Dedifferentiated amniotic fluid mesenchymal stem cell (primary cell): Measurements from ENCODE around the gene SSR4.
A peak's percentile ranks its signal among the peaks of the same experiment; 100 is the strongest.
"Not testable (repeated sequence)": the region's sequence is repeated elsewhere in the genome, so short reads cannot be mapped to it uniquely, and the experiment has no call there.

Experiments used
- DNase-seq: peaks from one replicate; pipeline ENCODE4 v3.0.0-alpha.2; 2016; ENCODE audit errors: extremely low spot score

SSR4 gene

DNA sequence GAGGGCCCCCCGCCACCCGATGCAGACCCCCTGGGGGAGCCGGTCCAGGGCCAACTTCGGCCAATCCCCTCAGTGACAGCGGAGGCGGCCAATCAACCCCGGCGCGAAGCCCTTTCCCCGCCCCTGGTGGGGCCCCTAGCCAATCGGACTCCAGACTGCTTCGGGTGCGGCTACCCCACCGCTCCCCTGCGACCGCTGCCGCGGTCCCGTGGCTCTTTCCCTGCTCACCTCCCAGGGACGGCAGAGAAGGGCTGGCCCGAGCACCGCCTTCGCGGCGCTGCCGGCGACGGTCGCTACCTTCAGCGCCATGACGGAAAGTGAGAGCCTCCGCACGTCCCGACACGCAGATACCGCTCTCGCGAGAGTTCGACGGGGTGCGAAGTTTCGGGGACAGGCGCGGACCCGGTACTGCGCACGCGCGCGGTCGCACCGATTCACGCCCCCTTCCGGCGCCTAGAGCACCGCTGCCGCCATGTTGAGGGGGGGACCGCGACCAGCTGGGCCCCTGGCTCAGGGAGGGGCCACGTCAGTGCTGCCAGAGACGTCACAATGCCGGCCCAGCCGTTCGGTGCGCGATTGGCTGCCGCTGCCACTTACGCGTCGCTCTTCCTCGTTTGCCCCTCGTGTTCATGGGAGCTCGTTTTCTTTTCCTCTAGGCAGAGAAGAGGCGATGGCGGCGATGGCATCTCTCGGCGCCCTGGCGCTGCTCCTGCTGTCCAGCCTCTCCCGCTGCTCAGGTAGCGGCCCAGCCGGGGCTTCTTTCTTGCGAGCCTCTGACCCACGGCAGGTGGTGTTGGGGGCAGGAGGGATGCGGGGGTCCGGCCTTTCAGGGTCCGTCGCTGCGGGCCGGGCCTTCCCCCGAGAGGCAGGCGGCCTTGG lies at the start of gene SSR4, which contains the start of gene IDH3G:
Gene SSR4, plus strand, starts transcription at position 651 of the 879 bp plus-strand sequence. Its CDS starts 20 bp downstream, at position 671.
Gene IDH3G, minus strand, starts transcription at position 358 of the 879 bp plus-strand sequence. Its CDS starts 49 bp downstream, at position 309.
- DNase-seq, result peak; percentile 88

DNA sequence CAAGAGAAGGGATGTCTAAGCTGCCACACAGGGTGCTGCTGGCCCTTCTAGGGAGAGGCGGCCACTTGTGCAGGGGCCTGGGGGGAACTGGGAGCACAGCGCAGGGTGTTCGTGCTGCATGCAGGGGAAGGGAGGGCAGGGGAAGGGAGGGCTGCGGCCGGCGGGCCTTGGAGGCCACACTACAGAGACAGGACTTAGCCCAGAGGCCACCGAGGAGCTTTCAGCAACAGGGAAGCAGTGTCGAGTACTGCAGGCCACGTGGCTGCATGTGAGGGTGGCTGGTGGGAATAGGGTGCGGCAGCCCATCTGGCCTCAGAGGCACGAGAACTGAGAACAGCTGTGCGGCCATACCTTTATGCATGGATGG lies 49.4 kb upstream of the SSR4 start:
- not testable (repeated sequence) for DNase-seq

DNA sequence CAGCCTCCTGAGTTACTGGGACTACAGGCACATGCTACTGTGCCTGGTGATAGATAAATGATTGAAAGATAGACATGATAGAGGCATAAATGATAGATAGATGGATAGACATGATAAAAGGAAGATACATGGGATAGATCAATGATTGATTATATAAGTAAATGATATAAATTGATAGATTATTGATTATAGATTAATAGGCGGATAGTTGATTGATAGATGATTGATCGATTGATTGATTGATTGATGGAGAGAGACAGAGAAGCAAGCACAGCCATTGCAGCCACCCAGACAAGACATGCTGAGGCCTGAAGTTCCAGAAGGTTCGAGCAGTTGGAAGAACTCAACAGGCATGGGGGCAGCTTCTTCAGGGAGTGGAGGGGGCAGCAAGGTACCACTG lies 48.1 kb upstream of the SSR4 start:
- no peak for DNase-seq

DNA sequence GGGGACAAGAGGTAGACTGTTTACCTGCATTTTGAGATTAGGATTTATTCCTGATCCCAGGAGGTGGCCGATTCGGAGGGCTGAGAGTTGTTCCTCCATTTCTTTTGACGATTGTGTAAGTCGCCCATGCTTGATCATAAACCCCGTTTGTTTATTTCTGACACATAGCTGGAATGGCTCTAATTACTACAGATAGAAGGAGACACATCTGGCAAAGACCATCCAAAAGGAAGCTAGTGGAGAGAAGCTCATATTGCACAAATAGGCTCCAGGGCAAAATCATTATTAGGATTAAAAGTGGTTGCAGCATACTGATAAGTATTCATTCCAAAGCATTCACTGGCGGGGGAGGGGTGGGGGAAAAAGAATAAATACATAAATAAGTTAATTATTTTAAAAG lies 47.5 kb upstream of the SSR4 start:
- not testable (repeated sequence) for DNase-seq

DNA sequence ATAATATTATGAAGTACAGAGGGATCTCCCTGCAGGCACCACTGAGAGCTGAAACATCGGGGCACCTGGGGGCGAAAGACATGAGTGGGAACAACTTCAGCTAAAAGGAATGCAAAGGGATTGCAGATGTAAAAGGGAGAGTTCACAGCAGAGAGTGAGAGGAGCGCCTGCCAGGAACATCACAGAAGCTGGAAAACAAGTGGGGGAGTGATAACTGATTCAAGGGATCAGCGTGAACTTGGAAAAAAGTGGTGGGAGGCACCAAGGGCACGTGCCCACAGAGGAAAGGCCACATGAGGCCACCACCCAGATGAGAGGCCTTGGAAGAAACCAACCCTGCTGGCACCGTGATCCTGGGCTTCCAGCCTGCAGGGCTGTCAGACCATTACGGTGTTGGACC lies 45.5 kb upstream of the SSR4 start:
- DNase-seq, result not testable (repeated sequence)

DNA sequence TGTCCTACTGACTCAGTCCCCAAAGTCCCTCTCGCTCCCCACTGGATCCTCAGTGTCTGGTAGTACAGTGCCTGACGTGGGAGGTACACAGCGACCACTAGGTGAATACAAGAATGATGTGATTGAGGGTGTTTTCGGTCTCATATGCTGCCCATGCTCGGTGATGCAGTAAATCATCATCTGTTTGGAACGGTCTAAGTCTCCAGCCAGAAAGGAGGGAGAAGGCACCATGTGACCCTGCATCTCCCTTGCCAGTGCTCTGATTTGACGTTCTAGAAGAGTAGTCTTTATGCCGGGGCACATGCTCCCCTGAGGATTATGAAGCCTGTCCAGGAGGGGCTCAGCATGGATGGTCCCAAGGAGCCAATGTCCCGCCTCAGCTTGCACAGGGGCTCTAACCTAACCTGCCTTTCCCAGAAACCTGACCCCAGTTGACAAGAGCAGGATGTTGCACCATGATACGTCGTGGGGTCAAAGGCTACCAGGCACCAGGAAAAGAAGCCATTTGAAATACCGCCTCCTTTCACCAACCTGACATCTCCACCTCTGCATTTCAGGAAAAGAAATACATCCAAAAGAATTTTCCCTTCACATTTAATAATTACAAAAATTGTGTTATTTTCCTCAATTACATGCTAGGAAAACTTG lies 44.2 kb upstream of the SSR4 start:
- DNase-seq, result no peak

DNA sequence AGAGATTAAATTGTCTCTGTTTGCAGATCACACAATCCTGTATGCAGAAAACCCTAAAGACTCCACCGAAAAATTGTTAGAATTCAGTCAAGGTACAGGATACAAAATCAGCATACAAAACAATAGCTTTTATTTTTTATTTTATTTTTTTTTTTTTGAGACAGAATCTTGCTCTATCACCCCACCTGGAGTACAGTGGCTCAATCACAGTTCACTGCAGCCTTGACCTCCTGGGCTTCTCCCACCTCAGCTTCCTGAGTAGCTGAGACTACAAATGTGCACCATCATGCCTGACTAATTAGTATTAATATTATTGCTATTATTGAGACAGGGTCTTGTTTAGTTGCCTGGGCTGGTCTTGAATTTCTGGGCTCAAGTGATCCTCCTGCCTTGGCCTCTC lies 39.3 kb upstream of the SSR4 start:
- DNase-seq, result no peak

DNA sequence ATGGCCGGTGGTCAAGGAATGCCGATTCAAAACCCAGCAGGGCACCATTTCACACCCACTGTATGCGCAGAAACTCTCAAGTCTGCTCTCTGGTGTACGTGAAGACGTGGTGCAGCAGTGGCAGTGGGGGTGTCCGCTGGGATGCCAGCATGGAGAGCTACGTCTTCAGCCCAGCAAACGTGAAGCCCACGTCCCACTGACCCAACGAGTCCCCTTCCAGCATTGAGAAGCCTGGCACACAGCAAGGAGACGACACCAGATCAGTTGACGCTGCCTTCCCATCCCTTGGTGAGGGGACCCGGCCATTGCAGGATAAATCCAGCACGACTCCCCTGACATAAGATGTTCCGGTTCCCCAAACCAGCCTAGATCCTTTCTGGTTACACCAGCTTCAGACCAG lies 32.6 kb upstream of the SSR4 start:
- DNase-seq, result no peak

DNA sequence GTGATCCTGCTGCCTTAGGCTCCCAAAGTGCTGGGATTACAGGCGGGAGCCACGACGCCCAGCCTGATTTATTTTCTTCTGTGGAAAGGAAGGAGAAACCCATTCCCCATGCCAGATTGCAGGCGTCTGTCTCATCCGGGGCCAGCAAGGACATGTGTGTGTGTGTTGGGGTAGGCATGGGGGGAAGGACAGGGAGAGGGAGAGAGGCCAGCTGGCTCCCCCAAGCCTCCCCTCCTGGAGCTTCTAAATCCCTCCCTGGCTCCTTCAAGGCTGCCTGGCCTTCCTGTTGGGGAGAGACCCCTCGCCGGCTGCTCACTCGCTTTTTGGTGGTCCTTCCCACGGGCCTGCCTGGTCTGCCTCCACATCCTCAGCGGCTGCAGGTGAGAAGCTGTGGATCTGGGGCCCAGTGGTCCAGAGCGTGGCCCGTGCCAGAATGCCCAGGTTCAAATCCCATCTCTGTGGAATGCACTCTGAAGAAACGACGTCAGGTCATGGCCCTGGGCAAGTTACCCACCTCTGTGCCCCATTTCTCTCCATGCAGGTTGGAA lies 31.8 kb upstream of the SSR4 start:
- no peak for DNase-seq

DNA sequence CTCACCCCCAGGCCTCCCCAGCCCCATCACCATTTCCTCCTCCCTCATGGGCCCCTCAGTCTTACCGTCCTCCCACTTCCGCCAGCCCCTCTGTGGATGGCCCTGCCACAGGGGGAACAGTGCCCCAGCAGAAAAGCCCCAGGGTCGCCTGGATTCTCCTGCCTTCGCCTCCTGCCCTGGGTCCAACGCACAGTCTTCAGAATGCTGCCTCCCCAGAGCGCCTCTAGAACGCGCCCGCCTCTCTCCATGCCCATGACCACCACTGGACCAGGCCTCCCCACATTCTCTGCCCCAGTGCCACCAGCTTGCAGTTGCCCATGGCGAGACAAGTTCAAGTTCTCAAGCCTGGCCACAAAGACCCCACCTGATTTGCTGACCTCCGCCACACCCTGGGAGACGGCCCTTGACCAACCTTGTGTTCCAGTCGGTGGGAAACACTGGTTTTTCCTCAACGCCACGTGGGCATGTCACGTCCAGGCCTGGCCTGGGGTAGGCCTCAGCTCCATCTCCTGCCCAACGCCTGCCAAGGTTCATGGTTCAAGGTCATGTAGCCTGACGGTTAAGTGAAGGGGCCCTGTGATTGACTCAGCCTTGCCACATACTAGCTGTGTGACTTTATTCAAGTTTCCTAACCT lies 31.1 kb upstream of the SSR4 start:
- no peak for DNase-seq

DNA sequence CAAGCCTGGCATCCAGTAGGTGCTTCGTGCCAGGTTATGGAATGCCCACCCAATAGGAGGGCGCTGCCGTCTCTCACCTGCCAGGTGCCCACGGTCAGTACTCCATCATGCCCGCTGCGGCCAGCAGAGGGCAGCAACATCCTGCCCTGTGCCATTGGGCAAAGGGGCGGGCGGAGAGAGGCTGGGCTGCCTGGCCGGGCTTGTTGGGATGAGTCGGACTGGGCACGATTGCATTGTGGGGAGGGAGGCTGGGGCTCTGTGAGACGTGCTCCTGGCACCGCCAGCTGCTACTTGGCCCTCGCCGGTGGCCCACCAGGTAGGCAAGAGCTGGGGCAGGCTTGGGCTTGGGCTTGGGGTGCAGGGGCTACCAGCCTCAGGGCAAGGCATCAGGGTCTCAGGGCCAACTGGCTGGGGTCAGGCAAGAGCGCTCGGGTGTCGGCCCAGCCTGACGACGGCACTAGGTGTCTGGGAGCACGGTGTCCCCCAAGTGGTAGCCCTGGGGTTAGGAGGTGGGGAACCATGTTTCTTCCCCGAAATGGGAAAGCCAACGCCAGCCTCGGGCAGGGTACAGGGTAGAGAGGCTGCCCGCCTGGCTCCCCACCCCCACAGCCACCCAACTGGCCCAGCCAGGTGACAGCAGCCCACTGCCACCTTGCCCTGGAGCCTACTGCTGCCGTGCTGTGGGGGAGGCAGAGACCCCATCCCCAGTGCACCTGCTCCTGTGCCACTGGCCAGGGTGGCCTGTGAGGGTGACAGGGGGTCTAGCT lies 30.3 kb upstream of the SSR4 start, which contains the start of gene PLXNB3:
Gene PLXNB3, plus strand, starts transcription at position 261 of the 767 bp plus-strand sequence. CDS start 1,287 bp downstream, outside the sequence.
- peak; percentile 69 for DNase-seq

DNA sequence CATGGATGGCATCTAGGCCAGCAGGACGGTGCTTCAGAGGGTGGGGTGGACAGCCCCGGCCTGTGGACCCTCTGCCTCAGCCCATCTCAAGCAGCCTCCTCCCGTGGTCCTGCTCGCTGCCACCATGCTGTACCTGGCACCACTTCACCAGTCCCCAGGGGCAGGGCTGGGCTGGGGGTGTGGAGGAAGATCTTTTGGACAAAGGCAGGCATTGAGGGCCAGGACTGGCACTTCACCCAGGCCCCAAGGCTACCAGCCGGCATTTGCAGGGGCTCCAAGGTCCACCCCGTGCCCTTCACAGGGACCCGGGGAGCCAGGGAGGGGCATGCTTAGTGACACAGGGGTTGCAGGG lies 29.7 kb upstream of the SSR4 start:
- DNase-seq, result no peak

DNA sequence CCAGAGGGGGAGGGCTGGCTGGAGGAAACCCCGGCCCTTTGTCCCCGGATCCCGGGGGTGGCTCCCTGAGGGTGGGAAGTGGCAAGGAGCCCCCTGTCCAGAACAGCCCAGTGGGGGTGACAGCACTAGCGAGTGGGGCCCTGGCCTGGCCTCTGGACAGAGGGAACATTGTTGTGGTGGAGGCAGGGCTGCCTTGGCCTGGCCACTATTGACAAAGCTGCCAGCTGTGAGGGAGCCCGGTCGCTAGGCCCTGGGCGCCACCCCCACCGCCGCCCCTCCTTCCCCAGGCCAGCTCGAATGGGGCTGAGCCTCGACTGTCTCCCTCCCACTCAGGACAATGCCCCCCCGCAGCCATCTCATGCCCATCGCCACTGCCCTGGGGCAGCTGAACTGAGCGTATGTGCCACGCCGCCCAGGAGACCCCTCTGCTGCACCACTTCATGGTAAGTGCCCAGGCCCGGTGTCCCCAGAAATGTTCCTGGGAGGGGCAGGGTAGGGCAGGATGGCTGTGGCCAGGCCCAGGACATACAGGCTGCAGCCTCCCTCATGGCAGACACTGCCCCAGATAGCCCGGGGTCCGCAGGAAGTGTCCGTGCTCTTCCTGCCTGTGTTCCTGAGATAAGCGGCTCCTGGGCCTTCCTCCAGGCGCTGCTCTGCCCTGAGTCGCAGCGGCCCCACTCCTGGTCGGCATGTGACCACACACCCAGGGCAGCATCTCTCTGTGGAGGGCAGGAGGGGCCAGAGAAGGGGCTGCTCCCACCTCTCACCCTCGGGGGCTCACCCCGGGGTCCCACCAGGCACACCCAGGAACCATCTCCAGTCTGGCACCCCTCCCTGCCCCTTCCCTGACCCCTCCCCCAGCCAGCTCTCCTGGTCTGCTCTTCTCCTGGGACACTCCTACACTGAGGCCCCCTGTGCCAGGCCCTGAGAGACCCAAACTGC lies 29.1 kb upstream of the SSR4 start:
- no peak for DNase-seq

DNA sequence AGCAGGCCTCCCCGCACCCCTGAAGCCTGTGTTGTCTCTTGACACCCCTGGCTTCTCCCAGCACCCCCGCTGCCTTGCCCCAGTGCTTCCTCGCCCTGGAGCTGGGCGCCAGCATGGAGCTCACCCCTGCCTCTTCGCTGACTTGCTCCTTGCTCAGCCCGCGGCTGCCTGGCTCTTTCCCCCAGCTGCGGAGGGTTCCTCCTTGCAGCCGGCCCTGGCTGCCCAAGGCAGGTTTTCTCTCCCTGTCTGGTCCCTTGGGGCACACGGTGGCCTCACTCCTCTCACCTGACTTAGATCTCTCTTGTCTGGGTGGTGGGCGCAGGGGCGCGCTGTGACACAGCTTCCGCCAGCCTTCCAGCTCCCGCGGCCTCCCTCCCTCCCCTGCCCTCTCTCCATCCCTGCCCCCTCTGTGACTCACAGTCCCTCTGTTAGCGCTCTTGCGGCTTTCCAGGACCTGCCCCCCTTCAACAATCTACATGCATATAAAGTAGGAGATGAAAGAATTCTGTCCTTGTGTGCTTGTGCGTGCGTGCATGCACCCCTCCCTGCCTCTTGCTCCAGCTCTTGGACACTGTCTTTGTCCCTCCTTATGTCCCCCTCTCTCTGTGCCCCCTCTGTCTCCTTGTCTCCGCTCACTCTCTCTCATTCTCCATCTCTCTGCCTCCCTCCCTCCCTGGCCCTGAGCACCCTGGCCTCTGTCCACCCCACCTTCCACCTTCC lies 28.2 kb upstream of the SSR4 start:
- peak; percentile 19 for DNase-seq

DNA sequence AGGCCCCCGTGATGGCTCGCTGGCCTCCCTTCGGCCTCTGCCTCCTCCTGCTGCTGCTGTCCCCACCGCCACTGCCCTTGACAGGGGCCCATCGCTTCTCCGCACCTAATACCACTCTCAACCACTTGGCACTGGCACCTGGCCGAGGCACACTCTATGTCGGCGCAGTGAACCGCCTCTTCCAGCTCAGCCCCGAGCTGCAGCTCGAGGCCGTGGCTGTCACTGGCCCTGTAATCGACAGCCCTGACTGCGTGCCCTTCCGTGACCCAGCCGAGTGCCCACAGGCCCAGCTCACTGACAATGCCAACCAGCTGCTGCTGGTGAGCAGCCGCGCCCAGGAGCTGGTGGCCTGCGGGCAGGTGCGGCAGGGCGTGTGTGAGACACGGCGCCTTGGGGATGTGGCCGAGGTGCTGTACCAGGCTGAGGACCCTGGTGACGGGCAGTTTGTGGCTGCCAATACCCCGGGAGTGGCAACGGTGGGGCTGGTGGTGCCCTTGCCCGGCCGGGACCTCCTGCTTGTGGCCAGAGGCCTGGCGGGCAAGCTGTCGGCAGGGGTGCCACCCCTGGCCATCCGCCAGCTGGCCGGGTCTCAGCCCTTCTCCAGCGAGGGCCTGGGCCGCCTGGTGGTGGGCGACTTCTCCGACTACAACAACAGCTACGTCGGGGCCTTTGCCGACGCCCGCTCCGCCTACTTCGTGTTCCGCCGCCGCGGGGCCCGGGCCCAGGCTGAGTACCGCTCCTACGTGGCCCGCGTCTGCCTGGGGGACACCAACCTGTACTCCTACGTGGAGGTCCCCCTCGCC lies 27.4 kb upstream of the SSR4 start:
- no peak for DNase-seq

DNA sequence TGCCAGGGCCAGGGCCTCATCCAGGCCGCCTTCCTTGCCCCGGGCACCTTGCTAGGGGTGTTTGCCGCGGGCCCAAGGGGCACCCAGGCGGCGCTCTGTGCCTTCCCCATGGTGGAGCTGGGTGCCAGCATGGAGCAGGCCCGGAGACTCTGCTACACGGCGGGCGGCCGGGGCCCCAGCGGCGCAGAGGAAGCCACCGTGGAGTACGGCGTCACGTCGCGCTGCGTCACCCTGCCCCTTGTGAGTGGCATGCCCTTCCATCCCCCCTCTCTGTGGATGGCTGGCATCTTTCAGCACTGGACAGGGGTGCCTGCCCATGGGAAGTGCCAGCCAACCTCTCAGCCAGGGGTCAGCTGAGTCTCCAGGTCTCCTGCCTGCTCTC lies 26.8 kb upstream of the SSR4 start:
- DNase-seq, result no peak

DNA sequence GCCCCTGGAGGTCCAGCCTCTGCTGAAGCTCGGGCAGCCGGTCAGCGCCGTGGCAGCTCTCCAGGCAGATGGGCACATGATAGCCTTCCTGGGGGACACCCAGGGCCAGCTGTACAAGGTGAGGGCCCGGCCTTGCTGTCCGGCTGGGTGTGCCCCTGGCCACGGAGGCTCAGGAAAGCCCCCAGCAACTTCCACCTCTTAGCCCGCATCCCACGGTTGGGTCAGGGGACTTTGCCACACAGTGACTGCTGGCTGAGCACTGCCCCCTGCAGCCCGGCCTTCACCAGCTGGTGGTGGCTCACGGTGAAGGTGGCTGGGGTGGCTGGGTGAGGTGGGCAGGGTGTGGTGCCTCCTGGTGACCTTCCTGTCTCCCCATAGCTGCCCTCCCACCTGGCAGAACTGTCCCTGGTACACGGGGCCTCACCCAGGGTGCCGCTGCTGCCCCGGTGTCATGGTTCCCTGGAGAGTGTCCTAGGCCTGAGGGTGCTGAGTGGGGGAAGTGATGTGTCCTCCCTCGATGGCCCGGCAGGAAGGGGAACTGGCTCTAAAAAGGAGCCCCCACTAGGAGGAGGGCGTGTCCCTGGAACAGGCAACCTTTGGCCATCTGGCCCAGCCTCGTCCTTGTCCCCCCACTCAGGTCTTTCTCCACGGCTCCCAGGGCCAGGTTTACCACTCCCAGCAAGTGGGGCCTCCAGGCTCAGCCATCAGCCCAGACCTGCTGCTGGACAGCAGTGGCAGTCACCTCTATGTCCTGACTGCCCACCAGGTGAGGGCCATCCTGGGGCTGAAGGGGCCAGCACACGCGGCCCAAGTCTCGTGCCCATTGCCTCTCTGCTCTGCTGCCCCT lies 25.9 kb upstream of the SSR4 start:
- DNase-seq, result no peak
